CD14-positive monocyte (primary cell): ENCODE results near the gene B4GALT6. TPM values are rescaled to one million over a fixed set of nuclear protein-coding genes. Genes with fewer than 3 reads are reported as not detected.

ENCODE experiments used
- DNase-seq, 3 donors: peaks; one replicate each; pipeline ENCODE4 v3.0.0-alpha.2; 2011 to 2022
- H2AFZ ChIP-seq: 2 replicates; pipeline ENCODE4 v1.6.0; 2012; ENCODE audit warnings: mild to moderate bottlenecking, low read depth, low read length, inconsistent platforms; ENCODE audit not compliant: insufficient read depth, poor library complexity, severe bottlenecking
- H3K27ac ChIP-seq, 2 donors: 1 replicate in 1 of 2; 2 replicates in 1 of 2; pipeline ENCODE4 v1.5.1; 2012 to 2013; ENCODE audit warnings: low read length in 2 of 2, control low read depth in 1 of 2, inconsistent platforms in 1 of 2, low read depth in 1 of 2, mild to moderate bottlenecking in 1 of 2
- H3K27me3 ChIP-seq, 2 donors: one replicate each; pipeline versions ENCODE4 v1.6.0 to v1.6.1; 2011 to 2013; ENCODE audit warnings: low read length in 2 of 2; ENCODE audit not compliant: control insufficient read depth in 2 of 2, insufficient read depth in 2 of 2
- H3K36me3 ChIP-seq, 2 donors: replicated peaks in 1 of 2; 1 replicate in 1 of 2; 2 replicates in 1 of 2; pipeline versions ENCODE4 v1.5.1 to v1.6.1; 2012 to 2013; ENCODE audit warnings: low read length in 2 of 2, control low read depth in 1 of 2, inconsistent platforms in 1 of 2, mild to moderate bottlenecking in 1 of 2; ENCODE audit not compliant: insufficient read depth in 2 of 2, control insufficient read depth in 1 of 2
- H3K4me1 ChIP-seq, 2 donors: 1 replicate in 1 of 2; 2 replicates in 1 of 2; pipeline versions ENCODE4 v1.5.1 to v1.6.1; 2012 to 2013; ENCODE audit warnings: low read length in 2 of 2, control low read depth in 1 of 2, inconsistent platforms in 1 of 2, mild to moderate bottlenecking in 1 of 2, moderate library complexity in 1 of 2; ENCODE audit not compliant: insufficient read depth in 2 of 2, control insufficient read depth in 1 of 2
- H3K4me2 ChIP-seq: replicated peaks from 2 replicates; pipeline ENCODE3; 2012; ENCODE audit warnings: low read length, moderate library complexity, mild to moderate bottlenecking; ENCODE audit not compliant: poor library complexity, severe bottlenecking; ENCODE audit errors: extremely low read depth
- H3K4me3 ChIP-seq, 3 experiments: fragments of 200-600 bp in 1 of 3; sonication (generic) in 1 of 3; replicated peaks in 1 of 3; 1 replicate in 2 of 3; 2 replicates in 1 of 3; pipeline ENCODE4 v1.5.1; 2011 to 2013; ENCODE audit warnings: low read length in 3 of 3, mild to moderate bottlenecking in 3 of 3, control low read depth in 2 of 3, low read depth in 2 of 3, inconsistent platforms in 1 of 3, moderate library complexity in 1 of 3
- H3K79me2 ChIP-seq: 2 replicates; pipeline ENCODE4 v1.6.0; 2012; ENCODE audit warnings: mild to moderate bottlenecking, control low read depth, inconsistent platforms, low read length, moderate library complexity; ENCODE audit not compliant: insufficient read depth
- H3K9ac ChIP-seq: 2 replicates; pipeline ENCODE4 v1.6.0; 2017; ENCODE audit warnings: low read length, mild to moderate bottlenecking; ENCODE audit not compliant: insufficient read depth, poor library complexity, severe bottlenecking
- H3K9me3 ChIP-seq, 2 donors: replicated peaks in 1 of 2; 1 replicate in 1 of 2; 2 replicates in 1 of 2; pipeline versions ENCODE4 v1.5.1 to v1.6.1; 2012 to 2013; ENCODE audit warnings: low read length in 2 of 2, control low read depth in 1 of 2; ENCODE audit not compliant: control insufficient read depth in 1 of 2, insufficient read depth in 1 of 2
- H4K20me1 ChIP-seq: 2 replicates; pipeline ENCODE4 v1.6.0; 2012; ENCODE audit warnings: mild to moderate bottlenecking, low read length, control low read depth, moderate library complexity; ENCODE audit not compliant: insufficient read depth
- H3K27ac Mint-ChIP-seq, 7 donors: one replicate each; pipeline ENCODE4 v1.8.0; 2020; ENCODE audit warnings: mild to moderate bottlenecking in 7 of 7, mixed read lengths in 7 of 7, moderate library complexity in 6 of 7, inconsistent platforms in 2 of 7
- H3K27me3 Mint-ChIP-seq, 3 donors: one replicate each; pipeline ENCODE4 v1.8.0; 2021 to 2022; ENCODE audit warnings: low read depth in 3 of 3, mild to moderate bottlenecking in 3 of 3, mixed read lengths in 3 of 3, moderate library complexity in 3 of 3, inconsistent platforms in 1 of 3
- H3K36me3 Mint-ChIP-seq, 2 donors: one replicate each; pipeline ENCODE4 v1.8.0; 2020; ENCODE audit warnings: mixed read lengths in 2 of 2, inconsistent platforms in 1 of 2, mild to moderate bottlenecking in 1 of 2
- H3K4me1 Mint-ChIP-seq: one replicate; pipeline ENCODE4 v1.8.0; 2020; ENCODE audit warnings: mild to moderate bottlenecking, mixed read lengths
- H3K4me3 Mint-ChIP-seq, 2 donors: one replicate each; pipeline ENCODE4 v1.8.0; 2020; ENCODE audit warnings: mild to moderate bottlenecking in 2 of 2, mixed read lengths in 2 of 2, moderate library complexity in 1 of 2
- H3K9me3 Mint-ChIP-seq, 7 donors: one replicate each; pipeline ENCODE4 v1.8.0; 2020 to 2022; ENCODE audit warnings: mixed read lengths in 7 of 7, mild to moderate bottlenecking in 6 of 7, moderate library complexity in 6 of 7, inconsistent platforms in 2 of 7
- WGBS: methylation state at CpG from one replicate; pipeline ENCODE4 v1.1.5; 2013; ENCODE audit warnings: missing lambda C conversion rate; ENCODE audit not compliant: insufficient coverage; 5-methylcytosine and 5-hydroxymethylcytosine counted together
- intact Hi-C, 2 donors: fragments of 100-400 bp; cut with micrococcal nuclease; formaldehyde crosslinking; loops; one replicate each; pipeline versions ENCODE4 v1.15.0 to v1.15.1; 2023
- polyA plus RNA-seq, 3 donors: library from polyadenylated mRNA; depleted of rRNA in 1 of 3; unstranded in 2 of 3; stranded (reverse) in 1 of 3; fragments of 300-500 nt in 2 of 3; fragments of >200 nt in 1 of 3; fragmentation: Illumina TruSeq in 2 of 3; gene quantifications; 1 replicate in 2 of 3; 2 replicates in 1 of 3; pipeline ENCODE4 v1.2.3, GENCODE V29; 2012 to 2021
- TF ChIP-seq, protein P1 (sequence below): fragments of 200-600 bp; IDR thresholded peaks from one replicate; pipeline ENCODE4 v1.8.0; 2022; ENCODE audit warnings: antibody characterized with exemption, mild to moderate bottlenecking

B4GALT6 gene
- polyA plus RNA-seq, 3 donors: 0.09 to 0.68 (median 0.12) TPM

- Histone ChIP-seq H3K36me3 (no peaks in the 10 kb centered on the region), H3K4me2 (no peak overlapping the region), H3K9ac (no peak overlapping the region), H3K27ac (no peak overlapping the region), H3K27me3 (peaks cover 0 to 5% of the 10 kb centered on the region in 2 donors), H4K20me1 (no peaks in the 10 kb centered on the region), H2AFZ (no peak overlapping the region), H3K4me3 (no peak overlapping the region), H3K9me3 (no peaks in the 10 kb centered on the region), H3K79me2 (peaks cover 44% of the 10 kb centered on the region), H3K4me1 (peaks cover 37 to 51% of the 10 kb centered on the region in 2 donors)
- H3K4me1 Mint-ChIP-seq: peaks cover 49% of the 10 kb centered on the region
- WGBS: no CpG with 5 or more reads among the region's 5 CpGs
- no peak overlapping the region for H3K27ac Mint-ChIP-seq
- H3K9me3 Mint-ChIP-seq: peaks cover 0 to 2% (median 0%) of the 10 kb centered on the region in 7 donors
- intact Hi-C loops: no loop called here
- H3K36me3 Mint-ChIP-seq: peaks cover 0 to 2% of the 10 kb centered on the region in 2 donors
- peaks cover 2 to 5% (median 3%) of the 10 kb centered on the region in 3 donors for H3K27me3 Mint-ChIP-seq
- TF ChIP-seq, protein P1, sequence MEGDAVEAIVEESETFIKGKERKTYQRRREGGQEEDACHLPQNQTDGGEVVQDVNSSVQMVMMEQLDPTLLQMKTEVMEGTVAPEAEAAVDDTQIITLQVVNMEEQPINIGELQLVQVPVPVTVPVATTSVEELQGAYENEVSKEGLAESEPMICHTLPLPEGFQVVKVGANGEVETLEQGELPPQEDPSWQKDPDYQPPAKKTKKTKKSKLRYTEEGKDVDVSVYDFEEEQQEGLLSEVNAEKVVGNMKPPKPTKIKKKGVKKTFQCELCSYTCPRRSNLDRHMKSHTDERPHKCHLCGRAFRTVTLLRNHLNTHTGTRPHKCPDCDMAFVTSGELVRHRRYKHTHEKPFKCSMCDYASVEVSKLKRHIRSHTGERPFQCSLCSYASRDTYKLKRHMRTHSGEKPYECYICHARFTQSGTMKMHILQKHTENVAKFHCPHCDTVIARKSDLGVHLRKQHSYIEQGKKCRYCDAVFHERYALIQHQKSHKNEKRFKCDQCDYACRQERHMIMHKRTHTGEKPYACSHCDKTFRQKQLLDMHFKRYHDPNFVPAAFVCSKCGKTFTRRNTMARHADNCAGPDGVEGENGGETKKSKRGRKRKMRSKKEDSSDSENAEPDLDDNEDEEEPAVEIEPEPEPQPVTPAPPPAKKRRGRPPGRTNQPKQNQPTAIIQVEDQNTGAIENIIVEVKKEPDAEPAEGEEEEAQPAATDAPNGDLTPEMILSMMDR: no peak
- H3K4me3 Mint-ChIP-seq: no peak overlapping the region
- DNase-seq: no peak
Observed at GRCh38 chr18:31683106-31683505, 1.3 kb downstream of the B4GALT6 start.

DNA sequence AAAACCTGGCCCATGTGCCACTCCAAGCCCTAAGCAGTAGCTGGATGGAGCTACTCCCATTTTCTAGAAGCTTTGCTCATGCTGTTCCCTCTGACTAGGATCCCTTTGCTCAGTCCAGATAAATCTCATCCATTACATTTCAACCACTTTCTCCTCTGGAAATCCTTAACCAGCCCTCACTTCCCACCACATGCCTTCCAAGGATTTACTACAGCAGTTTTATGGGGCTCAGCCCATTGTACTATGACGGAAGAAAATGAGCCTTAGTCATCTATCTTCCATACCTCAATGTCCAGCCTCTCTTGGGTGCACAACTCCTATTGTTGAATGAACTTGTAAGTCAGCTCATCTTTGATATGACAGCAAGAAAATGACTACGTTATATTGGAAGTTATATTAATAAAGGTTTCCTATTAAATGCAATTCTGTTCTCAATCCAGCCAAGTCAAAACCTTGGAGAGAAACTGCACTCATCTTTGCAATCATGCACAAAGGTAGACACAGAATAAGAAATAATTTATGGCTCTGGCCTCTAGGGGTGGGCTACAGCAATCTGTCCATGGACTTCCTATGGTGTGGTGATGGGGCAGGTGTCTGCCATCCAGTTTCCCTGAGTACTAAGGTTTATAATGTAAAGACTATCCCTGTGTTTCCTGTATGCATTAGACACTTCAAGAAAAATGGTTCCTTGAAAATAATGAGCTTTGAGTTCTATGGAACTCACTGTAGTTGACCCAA lies 3.4 kb downstream of the B4GALT6 start:
- no CpG with 5 or more reads among the region's 2 CpGs for WGBS

More for the DNA sequence above, 3.4 kb downstream of the B4GALT6 start:
- TF ChIP-seq, protein P1: peak; percentile 67
- peaks cover 2 to 5% (median 3%) of the 10 kb centered on the region in 3 donors for H3K27me3 Mint-ChIP-seq
- no peak overlapping the region for H3K27ac Mint-ChIP-seq
- H3K4me2 ChIP-seq: no peak overlapping the region
- peaks cover 0 to 5% of the 10 kb centered on the region in 2 donors for H3K27me3 ChIP-seq
- intact Hi-C loops: no loop called here
- peaks cover 0 to 2% (median 0%) of the 10 kb centered on the region in 7 donors for H3K9me3 Mint-ChIP-seq
- peak in 1 of 3 donors; percentile 12 for DNase-seq
- no peak overlapping the region for H3K4me3 Mint-ChIP-seq
- no peak overlapping the region for H2AFZ ChIP-seq
- H3K4me3 ChIP-seq: no peak overlapping the region
- no peaks in the 10 kb centered on the region for H4K20me1 ChIP-seq
- H3K36me3 ChIP-seq: no peaks in the 10 kb centered on the region
- H3K4me1 Mint-ChIP-seq: peaks cover 55% of the 10 kb centered on the region
- no peaks in the 10 kb centered on the region for H3K9me3 ChIP-seq
- peaks cover 0 to 2% of the 10 kb centered on the region in 2 donors for H3K36me3 Mint-ChIP-seq
- H3K9ac ChIP-seq: no peak overlapping the region
- H3K79me2 ChIP-seq: peaks cover 44% of the 10 kb centered on the region
- H3K4me1 ChIP-seq: peaks cover 40 to 56% of the 10 kb centered on the region in 2 donors
- no peak overlapping the region for H3K27ac ChIP-seq
